Type B pancreatic cell (in vitro differentiated cells): ENCODE measurements around the gene HIP1R. TPM values are rescaled to one million over a fixed set of nuclear protein-coding genes. Genes with fewer than 3 reads are reported as not detected.
A peak's percentile ranks its signal among the peaks of the same experiment; 100 is the strongest.

Experiments
- DNase-seq: peaks from one replicate; pipeline ENCODE4 v3.0.0; 2021; ENCODE audit warnings: mixed read lengths; ENCODE audit not compliant: unreplicated experiment; ENCODE audit errors: extremely low spot score
- H3K27ac Mint-ChIP-seq: 2 replicates; pipeline ENCODE4 v1.8.0; 2021; ENCODE audit warnings: mild to moderate bottlenecking, mixed read lengths
- H3K27me3 Mint-ChIP-seq: 2 replicates; pipeline ENCODE4 v1.8.0; 2021; ENCODE audit warnings: mixed read lengths
- H3K36me3 Mint-ChIP-seq: 2 replicates; pipeline ENCODE4 v1.8.0; 2021; ENCODE audit warnings: mixed read lengths
- H3K4me1 Mint-ChIP-seq: one replicate; pipeline ENCODE4 v1.8.0; 2021; ENCODE audit warnings: mixed read lengths; ENCODE audit not compliant: unreplicated experiment
- H3K4me3 Mint-ChIP-seq: 2 replicates; pipeline ENCODE4 v1.8.0; 2021; ENCODE audit warnings: mild to moderate bottlenecking, mixed read lengths
- H3K9me3 Mint-ChIP-seq: 2 replicates; pipeline ENCODE4 v1.8.0; 2021; ENCODE audit warnings: mixed read lengths
- total RNA-seq: library from RNA; stranded (reverse); gene quantifications from 2 replicates; pipeline ENCODE4 v1.2.1, GENCODE V29; 2021; ENCODE audit warnings: low replicate concordance
- TF ChIP-seq, protein P1 (sequence below): fragments of 200-600 bp; sonication (generic); conservative IDR thresholded peaks from 2 replicates; pipeline ENCODE4 v1.5.0; 2021; ENCODE audit warnings: antibody characterized with exemption, mild to moderate bottlenecking

HIP1R gene
- total RNA-seq, 1 donor from 2014 or later: 45.5 TPM

DNA sequence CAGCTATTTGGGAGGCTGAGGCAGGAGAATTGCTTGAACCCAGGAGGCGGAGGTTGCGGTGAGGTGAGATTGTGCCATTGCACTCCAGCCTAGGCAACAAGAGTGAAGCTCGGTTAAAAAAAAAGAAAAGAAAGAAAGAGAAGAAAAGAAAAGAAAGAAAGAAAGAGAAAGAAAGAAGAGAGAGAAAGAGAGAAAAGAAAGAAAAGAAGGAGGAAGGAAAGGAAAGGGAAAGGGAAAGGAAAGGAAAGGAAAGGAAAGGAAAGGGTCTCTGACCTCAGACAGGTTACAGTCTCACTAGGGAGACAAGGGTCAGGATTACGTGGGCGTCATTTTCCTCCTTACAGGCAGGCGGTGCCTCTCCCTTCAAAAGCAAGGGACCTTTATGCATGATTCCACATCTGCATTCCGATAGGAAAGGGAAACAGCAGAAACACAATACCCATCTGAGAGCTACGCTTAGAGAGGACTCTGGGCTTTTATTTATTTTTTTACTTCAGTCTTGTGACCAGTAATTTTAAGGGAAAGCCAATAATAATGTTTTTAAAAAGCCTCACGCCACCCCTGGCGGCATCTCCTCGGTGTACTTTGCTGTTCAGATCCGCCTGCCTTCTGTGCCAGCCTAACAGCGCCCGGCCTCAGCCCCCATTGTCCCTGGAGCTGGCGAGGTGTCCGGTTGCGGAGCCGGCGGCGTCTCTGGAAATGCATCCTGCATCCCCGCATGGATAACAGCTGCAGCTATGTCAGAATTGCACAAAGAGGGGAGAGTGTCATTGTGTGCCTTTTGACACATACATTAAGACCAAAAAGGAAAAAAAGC is 945 bp upstream of the HIP1R start:
- Mint-ChIP-seq H3K4me1 (peaks cover 26% of the 10 kb centered on the region), H3K4me3 (peak overlapping the region; percentile 94), H3K27ac (peak overlapping the region; percentile 97), H3K9me3 (no peaks in the 10 kb centered on the region), H3K27me3 (peaks cover 10% of the 10 kb centered on the region), H3K36me3 (no peaks in the 10 kb centered on the region)
- TF ChIP-seq, protein P1, sequence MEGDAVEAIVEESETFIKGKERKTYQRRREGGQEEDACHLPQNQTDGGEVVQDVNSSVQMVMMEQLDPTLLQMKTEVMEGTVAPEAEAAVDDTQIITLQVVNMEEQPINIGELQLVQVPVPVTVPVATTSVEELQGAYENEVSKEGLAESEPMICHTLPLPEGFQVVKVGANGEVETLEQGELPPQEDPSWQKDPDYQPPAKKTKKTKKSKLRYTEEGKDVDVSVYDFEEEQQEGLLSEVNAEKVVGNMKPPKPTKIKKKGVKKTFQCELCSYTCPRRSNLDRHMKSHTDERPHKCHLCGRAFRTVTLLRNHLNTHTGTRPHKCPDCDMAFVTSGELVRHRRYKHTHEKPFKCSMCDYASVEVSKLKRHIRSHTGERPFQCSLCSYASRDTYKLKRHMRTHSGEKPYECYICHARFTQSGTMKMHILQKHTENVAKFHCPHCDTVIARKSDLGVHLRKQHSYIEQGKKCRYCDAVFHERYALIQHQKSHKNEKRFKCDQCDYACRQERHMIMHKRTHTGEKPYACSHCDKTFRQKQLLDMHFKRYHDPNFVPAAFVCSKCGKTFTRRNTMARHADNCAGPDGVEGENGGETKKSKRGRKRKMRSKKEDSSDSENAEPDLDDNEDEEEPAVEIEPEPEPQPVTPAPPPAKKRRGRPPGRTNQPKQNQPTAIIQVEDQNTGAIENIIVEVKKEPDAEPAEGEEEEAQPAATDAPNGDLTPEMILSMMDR: peak; percentile 45
- DNase-seq: no peak

- H3K27ac Mint-ChIP-seq: peak overlapping the region; percentile 86
- H3K36me3 Mint-ChIP-seq: no peaks in the 10 kb centered on the region
- H3K9me3 Mint-ChIP-seq: no peaks in the 10 kb centered on the region
- peaks cover 10% of the 10 kb centered on the region for H3K27me3 Mint-ChIP-seq
- peaks cover 26% of the 10 kb centered on the region for H3K4me1 Mint-ChIP-seq
- TF ChIP-seq, protein P1: no peak
- H3K4me3 Mint-ChIP-seq: no peak overlapping the region
- no peak for DNase-seq
These were observed 431 bp downstream of the HIP1R start for GRCh38 chr12:122835750-122836026.

DNA sequence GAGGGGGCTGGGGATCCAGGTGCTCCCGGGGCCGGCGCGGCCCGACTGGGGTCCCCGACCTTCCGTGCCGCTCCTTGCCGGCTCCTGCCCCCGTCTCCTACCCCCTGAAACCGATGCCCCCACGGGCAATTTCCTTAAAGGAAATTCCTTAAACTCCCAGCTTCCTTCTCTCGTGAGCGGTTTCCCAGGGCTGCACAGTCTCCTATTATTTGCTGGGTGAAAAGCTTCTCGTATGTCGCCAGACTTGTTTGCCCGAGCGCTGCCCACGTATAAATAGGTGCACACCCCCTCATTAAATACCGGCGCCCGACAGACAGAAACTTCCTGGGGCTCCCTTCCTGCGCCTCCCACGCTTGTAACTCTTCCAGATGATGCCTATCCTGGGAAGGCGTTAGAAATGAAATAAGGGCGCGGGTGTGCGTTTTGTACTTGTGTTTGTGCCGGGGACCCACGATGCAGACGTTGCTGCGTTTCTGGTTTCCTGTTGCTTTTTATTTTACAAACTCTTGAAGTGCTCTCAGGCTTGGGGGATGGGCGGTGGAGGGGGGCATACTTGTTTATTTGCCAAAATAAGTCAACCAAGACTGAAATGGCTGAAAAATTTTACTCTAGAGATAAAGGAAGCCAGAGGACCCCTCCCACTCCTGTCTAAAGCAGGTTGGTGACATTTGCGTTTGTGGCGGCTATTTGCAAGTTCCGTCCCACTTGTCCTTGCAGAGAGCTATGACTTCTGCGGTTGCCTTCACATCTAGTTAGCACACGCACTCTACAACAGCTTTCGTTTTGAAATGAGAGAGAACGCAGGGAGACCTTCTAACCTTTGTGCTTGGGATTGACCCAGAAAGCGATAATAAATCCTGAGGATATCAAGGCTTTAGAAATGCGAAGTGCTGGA is 1.0 kb downstream of the HIP1R start:
- H3K27ac Mint-ChIP-seq: peak overlapping the region; percentile 86
- peaks cover 10% of the 10 kb centered on the region for H3K27me3 Mint-ChIP-seq
- H3K4me3 Mint-ChIP-seq: peak overlapping the region; percentile 93
- DNase-seq: no peak
- H3K36me3 Mint-ChIP-seq: no peaks in the 10 kb centered on the region
- peaks cover 29% of the 10 kb centered on the region for H3K4me1 Mint-ChIP-seq
- no peaks in the 10 kb centered on the region for H3K9me3 Mint-ChIP-seq
- TF ChIP-seq, protein P1: no peak

- no peaks in the 10 kb centered on the region for H3K9me3 Mint-ChIP-seq
- no peaks in the 10 kb centered on the region for H3K36me3 Mint-ChIP-seq
- TF ChIP-seq, protein P1: no peak
- H3K4me3 Mint-ChIP-seq: peak overlapping the region; percentile 93
- H3K27ac Mint-ChIP-seq: peak overlapping the region; percentile 89
- no peak for DNase-seq
- H3K4me1 Mint-ChIP-seq: peaks cover 41% of the 10 kb centered on the region
- peaks cover 10% of the 10 kb centered on the region for H3K27me3 Mint-ChIP-seq
These were observed 2.3 kb downstream of the HIP1R start for GRCh38 chr12:122837306-122838265.

- Mint-ChIP-seq H3K36me3 (no peaks in the 10 kb centered on the region), H3K9me3 (no peaks in the 10 kb centered on the region), H3K27ac (peak overlapping the region; percentile 89), H3K4me1 (peaks cover 41% of the 10 kb centered on the region), H3K4me3 (peak overlapping the region; percentile 6), H3K27me3 (peaks cover 10% of the 10 kb centered on the region)
- DNase-seq: no peak
- TF ChIP-seq, protein P1: no peak
These were observed 3.6 kb downstream of the HIP1R start for GRCh38 chr12:122838841-122839240.
